ENCODE measurements around the gene CELSR1.

Gene CELSR1

GRCh38 chr22:46346680-46347405 lies 190.6 kb downstream of the CELSR1 start:
- no peak for DNase-seq

- DNase-seq = no peak
Measured at GRCh38 chr22:46340676-46341075, 196.7 kb downstream of the CELSR1 start.

GRCh38 chr22:46339956-46340355 lies 197.5 kb downstream of the CELSR1 start:
- DNase-seq = no peak

- no peak for DNase-seq
Measured at GRCh38 chr22:46338636-46339035, 198.8 kb downstream of the CELSR1 start.

DNA sequence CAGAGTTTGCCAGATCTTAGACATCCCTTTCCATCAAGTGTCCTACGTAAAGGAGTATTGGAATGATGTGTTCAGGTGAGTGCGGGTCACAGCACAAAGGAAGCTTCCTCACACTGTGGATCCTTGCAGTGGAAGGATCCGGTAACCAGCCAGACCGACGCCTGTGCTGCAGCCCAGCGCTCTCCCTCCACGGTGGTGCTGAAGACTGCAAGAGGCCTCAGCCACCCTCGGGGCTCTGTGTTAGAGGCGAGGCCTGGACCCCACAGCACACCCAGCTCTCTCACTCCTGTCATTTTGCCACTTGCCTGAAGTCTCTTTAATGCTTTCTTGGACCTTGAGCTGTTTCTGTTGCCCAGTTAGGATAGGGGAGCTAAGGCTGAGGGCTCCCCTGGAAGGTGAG lies 199.6 kb downstream of the CELSR1 start:
- no peak for DNase-seq

DNA sequence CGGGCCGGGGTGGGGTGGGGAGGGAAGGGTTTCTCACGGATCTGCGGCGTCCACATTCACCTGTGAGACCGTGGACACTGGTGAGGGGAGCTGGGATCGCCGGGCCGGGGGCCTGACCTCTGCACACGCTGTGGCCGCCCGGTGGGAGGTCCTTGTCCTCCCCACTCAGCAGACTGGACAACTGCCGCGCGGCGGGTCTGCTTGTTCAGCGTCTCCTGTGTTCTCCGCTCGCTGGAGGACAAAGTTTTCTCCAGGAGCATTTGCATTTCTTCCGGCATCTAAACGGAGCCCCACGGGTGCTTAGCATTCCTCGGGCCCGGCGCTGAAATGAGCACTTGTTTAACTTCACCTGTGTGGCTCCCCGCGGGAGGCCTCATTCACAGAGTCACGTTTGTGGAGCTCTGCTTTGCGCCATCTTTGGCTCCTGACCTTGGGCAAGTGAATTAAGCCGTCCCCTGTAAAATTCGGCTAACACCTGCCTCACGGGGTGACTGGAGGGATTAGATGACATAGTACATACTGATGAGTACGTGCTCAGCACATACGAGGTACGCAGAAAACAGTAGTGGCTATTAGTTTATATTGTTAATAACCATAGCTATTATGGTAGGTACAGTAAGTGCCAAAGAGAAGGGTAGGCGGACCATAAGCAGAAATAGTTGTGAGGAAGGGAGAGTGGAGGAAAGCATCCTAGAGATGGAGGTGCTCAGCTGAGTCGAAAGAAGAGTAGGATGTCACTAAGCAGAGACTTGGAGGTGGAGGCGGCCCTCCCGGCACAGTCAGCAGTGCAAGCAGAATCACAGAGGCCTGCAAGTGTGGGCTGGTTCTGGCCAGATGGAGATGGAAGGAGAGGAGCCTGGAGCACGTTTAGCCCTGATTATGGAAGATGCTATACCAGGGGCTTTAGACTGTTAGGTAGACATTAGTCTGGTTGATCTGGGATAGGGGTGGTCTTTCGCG lies 201.0 kb downstream of the CELSR1 start:
- no peak for DNase-seq

DNA sequence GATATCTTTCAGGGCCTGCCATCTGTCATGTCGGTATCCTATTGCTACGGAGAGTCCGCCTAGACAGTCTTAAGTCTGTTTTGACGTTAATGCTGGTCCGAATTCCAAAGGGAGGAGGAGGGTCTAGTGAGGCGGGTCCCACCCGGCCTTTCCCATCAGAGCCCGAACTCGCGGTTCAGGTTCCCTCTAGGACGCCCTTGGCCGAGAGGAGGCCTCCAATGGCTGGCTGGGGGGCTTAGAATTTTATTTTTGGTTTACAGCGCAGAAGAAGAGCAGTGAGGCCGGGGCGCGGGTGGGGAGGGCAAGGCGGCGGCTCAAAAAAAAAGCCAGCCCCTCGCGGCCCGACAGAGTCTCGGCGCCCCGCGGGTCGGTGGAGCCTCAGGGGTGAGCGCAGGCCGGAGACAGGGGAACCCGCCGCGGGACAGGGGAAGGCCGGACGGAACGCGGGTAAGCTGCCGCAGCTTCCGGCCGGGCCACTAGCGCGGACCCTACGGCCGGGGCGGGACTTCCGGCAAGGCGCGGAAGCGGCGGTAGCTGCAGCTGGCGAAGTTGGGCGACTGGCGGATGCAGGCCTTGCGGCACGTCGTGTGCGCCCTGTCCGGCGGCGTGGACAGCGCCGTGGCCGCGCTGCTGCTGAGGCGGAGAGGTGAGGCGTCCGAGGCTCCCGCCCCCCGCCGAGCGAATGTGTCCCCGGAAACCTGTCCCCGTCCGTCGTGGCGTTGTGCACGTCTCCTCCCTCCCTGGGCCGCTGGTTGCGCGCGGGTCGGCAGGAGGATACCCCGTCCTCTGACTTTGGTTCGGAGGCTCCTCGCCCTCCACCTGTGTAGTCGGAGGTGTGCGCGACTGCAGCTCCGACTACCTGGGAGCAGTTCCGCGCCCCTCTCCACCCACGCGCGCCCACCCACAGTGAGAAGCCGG lies 202.0 kb downstream of the CELSR1 start, which contains the start of gene TRMU:
TRMU (plus strand) TSS at position 514 of the 918 bp plus-strand sequence; CDS start at position 565, 51 bp downstream.
- DNase-seq = peak; percentile 78

GRCh38 chr22:46331496-46331895 lies 205.9 kb downstream of the CELSR1 start:
- DNase-seq = no peak

DNA sequence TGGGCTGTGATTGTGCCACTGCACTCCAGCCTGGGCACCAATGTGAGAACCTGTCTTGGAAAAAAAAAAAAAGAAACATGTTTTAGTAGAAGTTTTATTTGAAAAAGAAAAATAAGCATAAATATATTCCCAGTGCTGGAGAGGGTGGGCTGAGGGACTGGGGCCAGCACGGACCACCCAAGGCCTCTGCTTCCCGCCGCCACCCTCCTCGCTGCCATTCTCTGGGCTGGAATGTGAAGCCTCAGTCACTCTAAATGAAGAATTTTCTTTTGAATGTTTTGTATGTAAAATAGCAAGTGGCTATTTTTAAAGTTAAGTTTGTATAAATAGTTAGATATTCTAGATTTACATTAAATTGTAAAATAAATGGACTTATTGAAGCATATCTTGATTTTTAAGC lies 207.0 kb downstream of the CELSR1 start:
- no peak for DNase-seq

DNA sequence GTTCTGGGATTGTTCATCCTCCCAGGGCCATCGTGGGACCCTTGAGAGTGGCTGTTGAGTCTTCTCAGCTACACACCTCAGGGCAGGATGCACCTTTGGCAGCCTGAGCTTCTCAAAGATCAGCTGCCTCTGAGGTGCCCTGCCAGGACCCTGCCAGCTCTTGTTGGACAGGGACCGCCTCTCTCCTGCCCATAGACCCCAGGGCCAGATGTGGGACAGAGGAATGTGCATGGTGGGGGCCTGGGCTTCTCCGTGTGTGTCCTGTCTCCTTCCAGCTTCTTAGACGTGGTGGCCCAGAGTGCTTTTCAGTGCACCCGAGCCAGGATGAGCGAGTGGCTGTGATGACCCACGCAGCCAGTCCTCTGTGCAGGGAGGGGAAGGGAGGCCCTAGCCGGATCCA lies 207.8 kb downstream of the CELSR1 start:
- DNase-seq = no peak

- DNase-seq = no peak
Measured at GRCh38 chr22:46328797-46329196, 208.6 kb downstream of the CELSR1 start.

DNA sequence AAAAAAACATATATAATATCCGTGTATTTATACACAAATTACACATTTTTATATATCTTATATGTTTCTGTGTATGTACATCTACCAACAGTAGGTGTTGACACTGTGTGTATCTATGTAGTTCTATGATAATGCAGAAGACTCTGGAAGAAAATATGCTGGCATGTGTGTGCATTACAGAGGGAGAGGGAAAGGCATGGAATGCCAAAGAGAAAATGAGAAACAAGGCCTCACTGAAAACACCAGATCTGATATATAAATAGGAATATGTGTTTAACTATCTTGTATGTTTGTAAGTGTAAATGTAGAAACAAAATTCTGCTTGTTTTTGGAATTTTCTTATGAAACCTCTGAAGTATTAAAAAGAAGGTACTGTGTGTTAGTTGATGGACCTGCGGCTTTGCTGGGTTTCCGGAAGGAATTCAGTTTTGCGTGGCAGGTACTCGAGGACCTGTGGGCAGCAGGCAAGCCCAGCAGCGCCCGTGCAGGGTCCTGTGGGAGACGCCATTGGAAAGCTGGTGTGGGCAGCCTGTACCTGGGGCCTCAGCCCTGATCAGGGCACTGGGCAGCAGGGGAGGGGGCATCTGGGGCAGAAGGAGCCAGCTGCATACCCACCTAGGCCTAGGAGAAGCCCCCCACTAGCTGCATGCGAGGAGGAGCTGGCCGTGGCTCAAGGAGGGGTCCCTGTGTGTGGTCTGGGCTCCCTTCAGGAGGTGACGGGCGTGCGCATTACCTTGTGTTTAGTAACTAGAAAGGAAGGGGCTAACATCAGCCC lies 209.5 kb downstream of the CELSR1 start:
- no peak for DNase-seq

- no peak for DNase-seq
Measured at GRCh38 chr22:46326066-46326680, 211.2 kb downstream of the CELSR1 start.

- no peak for DNase-seq
Measured at GRCh38 chr22:46323162-46323561, 214.3 kb downstream of the CELSR1 start.

- DNase-seq = no peak
Measured at GRCh38 chr22:46322711-46323110, 214.7 kb downstream of the CELSR1 start.

- no peak for DNase-seq
Measured at GRCh38 chr22:46320716-46321386, 216.6 kb downstream of the CELSR1 start.

DNA sequence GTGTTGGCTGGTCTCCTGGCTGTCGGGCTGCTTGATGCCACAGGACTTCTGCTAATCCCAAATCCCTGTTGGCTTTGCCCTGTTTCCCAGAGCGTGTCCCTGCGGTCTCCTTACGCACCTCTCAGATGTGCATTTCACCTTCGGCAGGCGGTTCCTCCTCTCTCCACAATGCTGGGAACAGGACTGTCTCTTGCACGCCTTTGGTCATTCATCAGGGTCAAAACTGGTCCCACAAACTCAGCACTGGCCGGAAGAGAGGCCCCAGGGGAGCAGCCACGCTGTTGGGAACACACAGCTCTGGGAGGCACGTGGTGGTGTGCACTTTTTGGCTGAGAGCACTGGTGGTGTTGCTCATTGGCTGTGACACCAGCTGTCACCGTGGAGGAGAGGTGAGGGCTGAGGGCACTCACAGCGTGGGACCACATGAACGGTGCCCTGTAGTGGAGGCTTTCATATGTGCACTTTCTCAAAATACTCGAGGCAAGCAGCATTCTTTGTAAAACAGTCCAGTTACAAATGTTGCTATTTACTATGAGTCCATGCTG lies 217.2 kb downstream of the CELSR1 start:
- no peak for DNase-seq

- no peak for DNase-seq
Measured at GRCh38 chr22:46319319-46319718, 218.1 kb downstream of the CELSR1 start.

DNA sequence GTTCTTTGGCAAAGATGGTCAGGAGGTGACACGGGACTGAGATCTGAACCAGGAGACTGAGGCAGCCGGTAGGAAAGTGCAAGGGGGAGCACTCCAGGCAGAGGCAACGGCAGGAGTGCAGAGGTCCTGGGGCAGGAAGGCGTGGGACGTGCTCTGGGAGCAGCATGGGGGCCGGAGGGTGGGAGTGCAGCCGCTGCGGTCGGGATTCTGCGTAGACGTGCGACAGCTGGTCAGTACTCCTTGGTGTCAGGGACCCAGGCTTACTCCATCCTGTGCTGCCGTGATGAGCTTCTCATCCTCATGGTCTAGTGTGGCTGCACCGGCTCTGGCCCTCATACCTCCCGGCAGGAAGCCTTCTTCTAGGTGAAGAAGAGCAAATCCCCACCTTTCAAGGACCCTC lies 218.8 kb downstream of the CELSR1 start:
- DNase-seq = no peak

DNA sequence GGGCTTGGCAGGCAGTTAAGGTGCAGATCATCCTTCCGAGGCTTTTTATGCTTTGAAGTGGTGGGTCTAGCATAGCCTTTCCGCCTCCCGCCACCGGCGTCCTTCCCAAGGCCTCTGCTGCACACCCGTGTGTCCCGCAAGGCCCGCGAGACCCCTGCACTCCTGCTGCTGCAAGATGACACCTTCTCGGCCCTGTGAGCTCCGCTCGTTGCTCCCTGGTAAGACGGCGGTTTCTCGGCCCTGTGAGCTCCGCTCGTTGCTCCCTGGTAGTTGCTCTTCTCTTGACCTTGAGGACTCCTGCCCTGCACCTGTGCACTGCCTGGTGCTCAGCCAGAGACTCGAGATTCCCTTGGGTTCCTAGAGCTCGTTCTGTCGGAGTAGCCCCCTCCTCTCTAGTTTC lies 219.8 kb downstream of the CELSR1 start:
- DNase-seq = no peak

- DNase-seq = no peak
Measured at GRCh38 chr22:46315976-46316375, 221.4 kb downstream of the CELSR1 start.

Data from activated naive CD4-positive, alpha-beta T cell treated with anti-CD3 and anti-CD28 coated beads, Interleukin-2, amount 50 U/mL, for 16 hours (primary cell).